Measurements from ENCODE around the gene TLR5. TPM values are rescaled to one million over a fixed set of nuclear protein-coding genes. Genes with fewer than 3 reads are reported as not detected.

The TLR5 gene
- polyA plus RNA-seq, 1 of the 3 experiments (the other 2 are of a cell fraction) = not detected

- Histone ChIP-seq H3K79me2 (ENCODE audit: insufficient read depth) (no peaks in the 10 kb centered on the region), H3K27me3 (ENCODE audit: insufficient read depth) (no peaks in the 10 kb centered on the region; the same call in 1 of the 2 replicates), H2AFZ (ENCODE audit: low read depth) (no peak overlapping the region), H3K9me3 (no peaks in the 10 kb centered on the region), H3K4me3 (ENCODE audit: low read depth in 2 of 2, low read length in 1 of 2) (no peak overlapping the region), H4K20me1 (ENCODE audit: insufficient read depth) (no peaks in the 10 kb centered on the region), H3F3A (replicated peaks; ENCODE audit: insufficient read depth) (no peaks in the 10 kb centered on the region), H3K27ac (ENCODE audit: low read depth in 2 of 2, low read length in 1 of 2) (no peak overlapping the region), H3K9me2 (no peaks in the 10 kb centered on the region), H3K4me2 (no peak overlapping the region), H3K9ac (no peak overlapping the region), H3K36me3 (replicated peaks in 1 of 2; ENCODE audit: control insufficient read depth in 1 of 2, insufficient read depth in 2 of 2, low read length in 1 of 2) (no peaks in the 10 kb centered on the region), H3K4me1 (ENCODE audit: control insufficient read depth in 1 of 2, insufficient read depth in 2 of 2, low read depth in 1 of 2, low read length in 1 of 2) (peaks cover 0 to 8% of the 10 kb centered on the region in 2 experiments; a peak in 2 of 4 replicates)
- ChIA-PET POLR2A (no interaction called here), CTCF (interaction anchor here (0.8 to 1.0 kb wide), 3 partner anchors 14 to 591 kb away, joined by 3 to 4 read pairs (median 4); no protein-coding TSS in a partner anchor)
- DNase-seq = no peak
- WGBS (ENCODE audit: low lambda C conversion rate) = 17% methylated on average over 2 of the region's 2 CpGs
- TF ChIP-seq TEAD4 (IDR thresholded peaks at IDR 0.05; ENCODE audit: borderline replicate concordance, insufficient read depth) (no peak), RCOR1 (IDR thresholded peaks at IDR 0.05; ENCODE audit: low read length) (no peak), NRF1 (IDR thresholded peaks at IDR 0.05; ENCODE audit: low read depth, low read length) (no peak)
These were observed 4.4 kb upstream of the TLR5 start for GRCh38 chr1:223147409-223147808.

DNA sequence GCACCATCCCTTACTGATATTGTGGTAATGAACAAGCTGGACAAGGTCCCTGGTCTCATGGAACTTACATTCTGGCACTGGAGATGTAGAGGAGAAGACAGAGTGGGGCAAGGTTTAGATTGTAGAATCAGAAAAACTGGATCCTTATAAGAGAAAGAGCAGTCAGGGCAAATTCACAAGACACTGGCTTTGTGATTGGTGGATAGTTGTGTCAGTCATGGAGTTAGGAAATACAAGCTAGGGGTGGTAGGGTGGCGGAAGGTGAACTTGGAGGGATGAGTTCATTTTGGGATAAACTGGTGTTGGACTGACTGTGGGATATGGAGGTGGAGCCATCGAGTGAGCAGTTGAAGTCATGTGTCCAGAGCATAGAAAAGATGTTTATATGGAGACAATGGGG, 3.7 kb upstream of the TLR5 start:
- ChIA-PET POLR2A (no interaction called here), CTCF (interaction anchor here (0.8 to 1.0 kb wide), 2 partner anchors 13 to 591 kb away, joined by 3 to 4 read pairs; no protein-coding TSS in a partner anchor)
- Histone ChIP-seq H3K36me3 (replicated peaks in 1 of 2; ENCODE audit: control insufficient read depth in 1 of 2, insufficient read depth in 2 of 2, low read length in 1 of 2) (no peaks in the 10 kb centered on the region), H3F3A (replicated peaks; ENCODE audit: insufficient read depth) (no peaks in the 10 kb centered on the region), H3K4me3 (ENCODE audit: low read depth in 2 of 2, low read length in 1 of 2) (no peak overlapping the region), H3K9ac (no peak overlapping the region), H3K27me3 (ENCODE audit: insufficient read depth) (no peaks in the 10 kb centered on the region; the same call in 1 of the 2 replicates), H3K4me1 (ENCODE audit: control insufficient read depth in 1 of 2, insufficient read depth in 2 of 2, low read depth in 1 of 2, low read length in 1 of 2) (peaks cover 0 to 9% of the 10 kb centered on the region in 2 experiments; a peak in 2 of 4 replicates), H4K20me1 (ENCODE audit: insufficient read depth) (no peaks in the 10 kb centered on the region), H3K9me3 (no peaks in the 10 kb centered on the region), H3K9me2 (no peaks in the 10 kb centered on the region), H2AFZ (ENCODE audit: low read depth) (no peak overlapping the region), H3K27ac (ENCODE audit: low read depth in 2 of 2, low read length in 1 of 2) (no peak overlapping the region), H3K79me2 (ENCODE audit: insufficient read depth) (no peaks in the 10 kb centered on the region), H3K4me2 (no peak overlapping the region)
- 47% methylated on average over 2 of the region's 2 CpGs for WGBS (ENCODE audit: low lambda C conversion rate)
- TF ChIP-seq TEAD4 (IDR thresholded peaks at IDR 0.05; ENCODE audit: borderline replicate concordance, insufficient read depth) (no peak), GABPA (IDR thresholded peaks at IDR 0.05; ENCODE audit: low read depth) (no peak), FOSL2 (IDR thresholded peaks at IDR 0.05; ENCODE audit: borderline replicate concordance, low read depth) (no peak), RFX5 (IDR thresholded peaks at IDR 0.05; ENCODE audit: low read length) (no peak), TCF12 (IDR thresholded peaks at IDR 0.05) (no peak)
- TF ChIP-seq, protein P1, sequence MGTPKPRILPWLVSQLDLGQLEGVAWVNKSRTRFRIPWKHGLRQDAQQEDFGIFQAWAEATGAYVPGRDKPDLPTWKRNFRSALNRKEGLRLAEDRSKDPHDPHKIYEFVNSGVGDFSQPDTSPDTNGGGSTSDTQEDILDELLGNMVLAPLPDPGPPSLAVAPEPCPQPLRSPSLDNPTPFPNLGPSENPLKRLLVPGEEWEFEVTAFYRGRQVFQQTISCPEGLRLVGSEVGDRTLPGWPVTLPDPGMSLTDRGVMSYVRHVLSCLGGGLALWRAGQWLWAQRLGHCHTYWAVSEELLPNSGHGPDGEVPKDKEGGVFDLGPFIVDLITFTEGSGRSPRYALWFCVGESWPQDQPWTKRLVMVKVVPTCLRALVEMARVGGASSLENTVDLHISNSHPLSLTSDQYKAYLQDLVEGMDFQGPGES (IDR thresholded peaks at IDR 0.05; ENCODE audit: low read depth, low read length) = no peak
- no peak for DNase-seq

DNA sequence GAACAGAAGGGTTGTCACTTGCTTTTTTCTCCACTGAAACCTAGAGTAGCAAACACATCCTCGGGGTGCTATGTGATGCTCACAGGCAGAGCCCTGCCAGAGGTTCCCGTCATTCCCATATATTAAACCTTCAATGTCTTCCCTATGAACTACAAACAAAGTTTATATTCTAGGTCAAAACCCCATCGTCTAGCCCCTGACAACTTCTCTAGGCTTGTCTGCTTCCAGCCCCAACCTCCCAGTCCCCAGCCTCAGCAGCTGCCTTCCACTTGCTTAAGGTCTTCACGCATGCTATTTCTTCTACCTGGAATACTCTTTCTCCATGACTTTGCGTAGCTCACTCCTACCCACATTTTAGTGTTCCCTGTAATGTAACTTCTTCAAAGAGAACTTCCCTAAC, 1.9 kb upstream of the TLR5 start:
- no peaks in the 10 kb centered on the region for H3K9me3 ChIP-seq

More for the DNA sequence above, 1.9 kb upstream of the TLR5 start:
- ChIA-PET CTCF (interaction anchor here (1.4 to 4.8 kb wide), 4 partner anchors 11 to 483 kb away, joined by 3 to 39 read pairs (median 18); no protein-coding TSS in a partner anchor), POLR2A (no interaction called here)
- DNase-seq = no peak
- no peak overlapping the region for H3K4me3 ChIP-seq (ENCODE audit: low read depth in 2 of 2, low read length in 1 of 2)
- H2AFZ ChIP-seq (ENCODE audit: low read depth) = no peak overlapping the region
- no peak overlapping the region for H3K9ac ChIP-seq
- H3K36me3 ChIP-seq (replicated peaks in 1 of 2; ENCODE audit: control insufficient read depth in 1 of 2, insufficient read depth in 2 of 2, low read length in 1 of 2) = no peaks in the 10 kb centered on the region
- H3K9me2 ChIP-seq = no peaks in the 10 kb centered on the region
- H3K79me2 ChIP-seq (ENCODE audit: insufficient read depth) = no peaks in the 10 kb centered on the region
- WGBS (ENCODE audit: low lambda C conversion rate) = 68% methylated on average over 5 of the region's 5 CpGs
- H3K4me2 ChIP-seq = no peak overlapping the region
- peaks cover 0 to 9% of the 10 kb centered on the region in 2 experiments; a peak in 2 of 4 replicates for H3K4me1 ChIP-seq (ENCODE audit: control insufficient read depth in 1 of 2, insufficient read depth in 2 of 2, low read depth in 1 of 2, low read length in 1 of 2)
- H3F3A ChIP-seq (replicated peaks; ENCODE audit: insufficient read depth) = no peaks in the 10 kb centered on the region
- no peak overlapping the region for H3K27ac ChIP-seq (ENCODE audit: low read depth in 2 of 2, low read length in 1 of 2)
- H4K20me1 ChIP-seq (ENCODE audit: insufficient read depth) = no peaks in the 10 kb centered on the region
- H3K27me3 ChIP-seq (ENCODE audit: insufficient read depth) = no peaks in the 10 kb centered on the region
- TF ChIP-seq CHD2 (IDR thresholded peaks at IDR 0.05; ENCODE audit: low read length, partially characterized antibody) = no peak
- TF ChIP-seq SIN3A (IDR thresholded peaks at IDR 0.05; ENCODE audit: borderline replicate concordance, low read depth, low read length) = no peak
- TF ChIP-seq RFX5 (IDR thresholded peaks at IDR 0.05; ENCODE audit: low read length) = no peak
- TF ChIP-seq MXI1 (IDR thresholded peaks at IDR 0.05; ENCODE audit: low read depth, low read length) = no peak
- TF ChIP-seq GABPA (IDR thresholded peaks at IDR 0.05; ENCODE audit: low read depth) = no peak
- TF ChIP-seq RXRA (IDR thresholded peaks at IDR 0.05; ENCODE audit: borderline replicate concordance, low read depth) = no peak
- TF ChIP-seq USF2 (IDR thresholded peaks at IDR 0.05; ENCODE audit: borderline replicate concordance, low read depth, low read length) = no peak
